ENCODE data around the gene CASP8. TPM values are rescaled to one million over a fixed set of nuclear protein-coding genes. Genes with fewer than 3 reads are reported as not detected.
"Not testable (repeated sequence)": the region's sequence is repeated elsewhere in the genome, so short reads cannot be mapped to it uniquely, and the experiment has no call there.

CASP8 gene
- total RNA-seq, 1 experiment from 2014 or later, result 33.4 TPM

DNA sequence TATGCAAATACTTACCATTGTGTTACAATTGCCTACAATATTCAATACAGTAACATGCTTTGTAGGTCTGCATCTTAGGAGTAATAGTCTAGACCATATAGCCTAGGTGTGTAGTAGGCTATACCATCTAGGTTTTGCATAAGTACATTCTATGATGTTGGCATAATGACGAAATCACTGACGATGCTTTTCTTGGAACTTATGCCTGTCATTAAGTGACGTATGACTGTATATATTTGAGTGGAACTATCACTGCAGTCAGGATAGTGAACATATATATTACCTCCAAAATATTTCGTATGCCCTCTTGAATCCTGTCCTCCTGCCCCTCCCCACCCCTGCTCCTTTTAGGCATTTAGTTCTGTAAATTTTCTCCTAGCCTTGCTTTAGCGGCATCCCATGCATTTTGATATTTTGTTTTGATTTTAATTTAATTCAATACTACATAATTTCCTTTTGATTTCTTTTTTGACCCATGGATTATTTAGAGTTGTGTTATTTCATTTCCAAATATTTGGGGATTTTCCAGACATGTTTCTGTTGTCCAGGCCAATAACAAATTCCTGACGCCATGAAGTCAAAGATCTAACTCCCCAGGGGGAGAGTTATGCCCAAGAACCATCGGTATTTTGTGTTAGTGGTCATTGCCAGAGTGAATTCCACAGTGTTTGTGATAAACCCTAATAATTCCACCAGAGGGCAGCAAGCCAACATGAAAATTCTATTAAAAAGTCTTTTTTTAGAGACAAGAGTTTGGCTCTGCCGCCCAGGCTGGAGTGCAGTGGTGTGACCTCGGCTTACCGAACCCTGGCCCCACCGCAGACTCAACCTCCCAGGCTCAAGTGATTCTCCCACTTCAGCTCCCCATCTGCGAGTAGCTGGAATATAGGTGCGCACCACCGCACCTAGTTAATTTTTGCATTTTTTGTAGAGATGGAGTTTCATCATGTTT is 24.2 kb upstream of the CASP8 start:
- Histone ChIP-seq H3K27me3 (replicated peaks; ENCODE audit: control insufficient read depth, insufficient read depth, low read length) (no peaks in the 10 kb centered on the region), H3K4me1 (peaks cover 6% of the 10 kb centered on the region), H3K36me3 (ENCODE audit: control insufficient read depth, insufficient read depth, low read length) (no peaks in the 10 kb centered on the region; the same call in 1 of the 2 replicates), H3K4me3 (ENCODE audit: low read depth, low read length) (no peak overlapping the region), H3K9me3 (peaks cover 4% of the 10 kb centered on the region; the same call in 1 of the 2 replicates)
- POLR2A ChIA-PET, result no interaction called here
- Mint-ChIP-seq H3K27me3 (ENCODE audit: insufficient read depth, unreplicated experiment) (no peaks in the 10 kb centered on the region), H3K9me3 (ENCODE audit: unreplicated experiment) (peaks cover 7% of the 10 kb centered on the region), H3K36me3 (ENCODE audit: insufficient read depth, unreplicated experiment) (peaks cover 27% of the 10 kb centered on the region), H3K4me1 (ENCODE audit: low read depth, unreplicated experiment) (peaks cover 11% of the 10 kb centered on the region), H3K4me3 (ENCODE audit: unreplicated experiment) (no peak overlapping the region), H3K27ac (ENCODE audit: unreplicated experiment) (no peak overlapping the region)
- TF ChIP-seq, protein P1, sequence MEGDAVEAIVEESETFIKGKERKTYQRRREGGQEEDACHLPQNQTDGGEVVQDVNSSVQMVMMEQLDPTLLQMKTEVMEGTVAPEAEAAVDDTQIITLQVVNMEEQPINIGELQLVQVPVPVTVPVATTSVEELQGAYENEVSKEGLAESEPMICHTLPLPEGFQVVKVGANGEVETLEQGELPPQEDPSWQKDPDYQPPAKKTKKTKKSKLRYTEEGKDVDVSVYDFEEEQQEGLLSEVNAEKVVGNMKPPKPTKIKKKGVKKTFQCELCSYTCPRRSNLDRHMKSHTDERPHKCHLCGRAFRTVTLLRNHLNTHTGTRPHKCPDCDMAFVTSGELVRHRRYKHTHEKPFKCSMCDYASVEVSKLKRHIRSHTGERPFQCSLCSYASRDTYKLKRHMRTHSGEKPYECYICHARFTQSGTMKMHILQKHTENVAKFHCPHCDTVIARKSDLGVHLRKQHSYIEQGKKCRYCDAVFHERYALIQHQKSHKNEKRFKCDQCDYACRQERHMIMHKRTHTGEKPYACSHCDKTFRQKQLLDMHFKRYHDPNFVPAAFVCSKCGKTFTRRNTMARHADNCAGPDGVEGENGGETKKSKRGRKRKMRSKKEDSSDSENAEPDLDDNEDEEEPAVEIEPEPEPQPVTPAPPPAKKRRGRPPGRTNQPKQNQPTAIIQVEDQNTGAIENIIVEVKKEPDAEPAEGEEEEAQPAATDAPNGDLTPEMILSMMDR (IDR thresholded peaks at IDR 0.05; ENCODE audit: insufficient read depth in 1 of 2, low read depth in 1 of 2, low read length in 1 of 2, severe bottlenecking in 1 of 2, unreplicated experiment in 1 of 2), result peak; percentile 48 to 71
- peak in 1 of 2 experiments; percentile 59 for DNase-seq
- CTCF ChIA-PET, result interaction anchor here (1.6 kb wide), 1 partner anchor 128 kb away, joined by 5 read pairs; no protein-coding TSS in a partner anchor
- no TSS peak for BruUV-seq (replicated peaks)
- intact Hi-C loops (cut with micrococcal nuclease; ENCODE audit: unreplicated experiment), result loop anchor here (1.0 to 10.0 kb wide), 6 partner anchors 22 to 479 kb away; partner anchors contain the start of genes FLACC1, STRADB, TMEM237 and TRAK2

DNA sequence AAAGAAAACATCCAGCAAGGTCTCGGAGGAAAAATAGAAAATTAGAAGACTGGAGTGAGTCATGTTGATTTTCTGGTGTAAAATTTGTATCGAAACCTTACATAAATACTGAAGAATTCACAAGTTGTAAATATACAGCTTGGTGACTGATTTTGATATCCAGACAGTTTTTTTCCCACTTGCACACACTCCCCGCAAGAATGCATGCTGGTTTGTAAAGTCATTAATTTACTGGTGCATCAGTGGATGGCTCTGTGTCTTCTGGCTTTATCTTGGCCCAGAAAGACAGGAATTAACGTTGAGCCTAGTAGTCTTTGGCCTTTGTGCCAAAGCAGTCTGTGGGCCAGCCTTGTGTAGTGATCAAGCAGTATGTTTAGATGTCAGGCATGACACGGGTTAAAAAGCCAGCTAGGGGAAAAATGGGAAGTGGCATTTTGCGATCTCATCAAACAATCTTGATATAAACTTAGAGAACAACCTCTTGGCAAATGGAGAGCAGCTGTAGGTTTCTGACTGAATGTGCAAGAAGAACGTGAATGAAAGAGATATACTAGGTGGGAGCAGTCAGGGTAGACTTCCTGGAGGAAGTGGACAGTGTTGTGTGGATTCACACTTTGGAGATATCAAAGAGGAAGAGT is 22.7 kb upstream of the CASP8 start:
- ChIA-PET CTCF (interaction anchor here (1.6 kb wide), 1 partner anchor 126 kb away, joined by 5 read pairs; no protein-coding TSS in a partner anchor), POLR2A (no interaction called here)
- no peak for DNase-seq
- TF ChIP-seq, protein P1 (IDR thresholded peaks at IDR 0.05; ENCODE audit: insufficient read depth in 1 of 2, low read depth in 1 of 2, low read length in 1 of 2, severe bottlenecking in 1 of 2, unreplicated experiment in 1 of 2), result no peak
- H3K27ac Mint-ChIP-seq (ENCODE audit: unreplicated experiment), result no peak overlapping the region
- no peak overlapping the region for H3K4me3 ChIP-seq (ENCODE audit: low read depth, low read length)
- H3K36me3 ChIP-seq (ENCODE audit: control insufficient read depth, insufficient read depth, low read length), result no peaks in the 10 kb centered on the region; the same call in 1 of the 2 replicates
- BruUV-seq (replicated peaks), result no TSS peak
- peaks cover 6% of the 10 kb centered on the region for H3K9me3 ChIP-seq
- intact Hi-C loops (cut with micrococcal nuclease; ENCODE audit: unreplicated experiment), result loop anchor here (2.0 to 10.0 kb wide), 3 partner anchors 119 to 407 kb away; partner anchors contain the start of genes FLACC1, STRADB, TMEM237 and TRAK2
- H3K36me3 Mint-ChIP-seq (ENCODE audit: insufficient read depth, unreplicated experiment), result peaks cover 33% of the 10 kb centered on the region
- peaks cover 10% of the 10 kb centered on the region for H3K9me3 Mint-ChIP-seq (ENCODE audit: unreplicated experiment)
- H3K4me3 Mint-ChIP-seq (ENCODE audit: unreplicated experiment), result no peak overlapping the region
- H3K27me3 Mint-ChIP-seq (ENCODE audit: insufficient read depth, unreplicated experiment), result no peaks in the 10 kb centered on the region
- no peaks in the 10 kb centered on the region; the same call in 1 of the 2 replicates for H3K4me1 ChIP-seq
- H3K27me3 ChIP-seq (replicated peaks; ENCODE audit: control insufficient read depth, insufficient read depth, low read length), result no peaks in the 10 kb centered on the region
- H3K4me1 Mint-ChIP-seq (ENCODE audit: low read depth, unreplicated experiment), result peaks cover under 1% of the 10 kb centered on the region

DNA sequence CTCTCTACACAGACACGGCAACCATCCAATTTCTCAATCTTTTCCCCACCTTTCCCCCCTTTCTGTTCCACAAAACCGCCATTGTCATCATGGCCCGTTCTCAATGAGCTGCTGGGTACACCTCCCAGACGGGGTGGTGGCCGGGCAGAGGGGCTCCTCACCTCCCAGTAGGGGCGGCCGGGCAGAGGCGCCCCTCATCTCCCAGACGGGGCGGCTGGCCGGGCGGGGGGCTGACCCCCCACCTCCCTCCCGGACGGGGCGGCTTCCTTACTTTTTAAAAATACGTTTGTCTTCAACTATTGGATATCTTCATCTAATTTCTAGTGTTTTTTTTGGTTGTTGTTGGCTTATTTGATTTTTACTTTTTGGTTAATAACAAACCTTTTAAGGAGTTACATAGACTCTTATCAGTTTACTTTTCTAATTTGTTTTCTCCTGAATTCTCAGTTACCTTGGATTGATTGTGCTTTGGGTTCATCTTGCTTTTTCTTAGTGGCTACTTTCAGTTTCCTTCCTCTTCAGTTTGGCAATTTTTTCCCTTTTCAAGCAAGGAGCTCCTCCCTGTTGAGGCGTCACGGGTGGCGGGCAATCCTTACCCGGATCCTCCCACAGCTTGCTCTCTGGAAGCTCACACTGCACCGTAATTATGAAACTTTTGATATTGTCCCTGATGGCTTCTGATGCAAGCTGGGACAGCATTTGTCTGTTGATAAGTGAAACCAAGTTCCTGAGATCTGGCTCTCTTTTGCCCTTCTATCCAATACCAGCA is 21.0 kb upstream of the CASP8 start:
- POLR2A ChIA-PET; H3K36me3 ChIP-seq (ENCODE audit: control insufficient read depth, insufficient read depth, low read length); H3K4me1 Mint-ChIP-seq (ENCODE audit: low read depth, unreplicated experiment); H3K27ac Mint-ChIP-seq (ENCODE audit: unreplicated experiment); H3K4me1 ChIP-seq; H3K27me3 ChIP-seq (replicated peaks; ENCODE audit: control insufficient read depth, insufficient read depth, low read length); H3K4me3 Mint-ChIP-seq (ENCODE audit: unreplicated experiment); H3K4me3 ChIP-seq (ENCODE audit: low read depth, low read length); DNase-seq; CTCF ChIA-PET; H3K27me3 Mint-ChIP-seq (ENCODE audit: insufficient read depth, unreplicated experiment); H3K9me3 ChIP-seq; BruUV-seq (replicated peaks): not testable (repeated sequence)
- Mint-ChIP-seq H3K36me3 (ENCODE audit: insufficient read depth, unreplicated experiment) (peaks cover 33% of the 10 kb centered on the region), H3K9me3 (ENCODE audit: unreplicated experiment) (peaks cover 10% of the 10 kb centered on the region)
- intact Hi-C loops (cut with micrococcal nuclease; ENCODE audit: unreplicated experiment), result loop anchor here (5.0 to 10.0 kb wide), 2 partner anchors 213 to 405 kb away; partner anchors contain the start of genes STRADB, TMEM237 and TRAK2

Measured in Caco-2 (cell line).